ENCODE results near the gene NEURL1. TPM values are rescaled to one million over a fixed set of nuclear protein-coding genes. Genes with fewer than 3 reads are reported as not detected.

NEURL1 gene
- total RNA-seq, 1 donor from 2014 or later: 1.3 TPM

GRCh38 chr10:103492655-103493261, 747 bp upstream of the NEURL1 start:
- no peak for DNase-seq (ENCODE audit: low read depth)
- no peaks in the 10 kb centered on the region for H3K36me3 ChIP-seq (ENCODE audit: control insufficient read depth, insufficient read depth, low read length)
- no peak for TF ChIP-seq CTCF (IDR thresholded peaks at IDR 0.05; ENCODE audit: insufficient read depth, low read length, poor library complexity, severe bottlenecking)
- H3K4me3 ChIP-seq (ENCODE audit: low read depth, low read length): no peak overlapping the region
- peaks cover 28% of the 10 kb centered on the region for H3K27me3 ChIP-seq (ENCODE audit: control insufficient read depth, insufficient read depth, low read length)

DNA sequence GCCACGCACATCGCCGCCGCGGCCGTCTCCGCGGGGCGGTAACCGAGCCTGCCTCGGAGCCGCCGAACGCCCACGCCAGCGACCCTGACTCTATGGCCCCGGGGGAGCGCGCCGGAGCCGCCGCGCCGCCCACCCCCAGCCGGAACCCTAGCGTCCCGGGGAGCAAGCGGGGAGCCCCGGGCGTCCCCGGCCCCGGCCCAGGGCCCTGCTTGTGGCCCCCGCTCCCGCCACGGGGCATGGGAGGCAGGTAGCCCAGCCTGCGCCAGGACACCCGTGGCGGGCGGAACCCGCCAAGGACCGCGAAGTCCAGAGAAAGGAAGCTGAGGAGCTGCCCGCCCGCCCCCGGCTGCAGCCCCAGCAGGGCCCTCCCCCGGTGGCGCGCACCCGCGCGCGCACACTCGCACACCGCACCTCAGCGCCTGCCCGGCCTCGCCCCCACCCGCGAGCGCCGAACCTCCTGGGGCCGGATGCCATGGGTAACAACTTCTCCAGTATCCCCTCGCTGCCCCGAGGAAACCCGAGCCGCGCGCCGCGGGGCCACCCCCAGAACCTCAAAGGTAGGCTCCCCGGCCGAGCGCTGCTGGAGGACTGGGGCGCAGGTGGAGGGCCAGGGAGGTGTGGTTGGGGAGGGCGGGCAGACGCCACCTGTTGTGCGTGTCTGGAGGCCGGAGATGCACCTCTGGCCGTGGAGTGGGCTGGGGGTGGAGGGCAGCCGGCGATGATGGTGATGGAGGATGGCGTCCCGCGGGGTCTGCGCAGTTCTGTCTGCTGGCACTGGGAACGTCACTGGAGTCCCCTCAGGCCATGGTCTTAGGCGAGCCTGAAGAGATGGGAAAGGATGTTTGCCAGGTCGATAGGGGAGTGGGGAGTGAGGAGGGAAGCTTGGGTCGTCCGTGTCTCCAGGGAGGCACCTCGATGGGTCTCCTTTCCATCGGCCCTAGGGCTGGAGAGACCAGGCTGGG, 692 bp downstream of the NEURL1 start:
- peaks cover 31% of the 10 kb centered on the region for H3K27me3 ChIP-seq (ENCODE audit: control insufficient read depth, insufficient read depth, low read length)

GRCh38 chr10:103495321-103495720, 1.8 kb downstream of the NEURL1 start:
- H3K27me3 ChIP-seq (ENCODE audit: control insufficient read depth, insufficient read depth, low read length): peaks cover 33% of the 10 kb centered on the region
- H3K4me3 ChIP-seq (ENCODE audit: low read depth, low read length): no peak overlapping the region
- DNase-seq (ENCODE audit: low read depth): no peak
- TF ChIP-seq CTCF (IDR thresholded peaks at IDR 0.05; ENCODE audit: insufficient read depth, low read length, poor library complexity, severe bottlenecking): no peak
- no peaks in the 10 kb centered on the region for H3K36me3 ChIP-seq (ENCODE audit: control insufficient read depth, insufficient read depth, low read length)

More for the DNA sequence above, 692 bp downstream of the NEURL1 start:
- DNase-seq (ENCODE audit: low read depth): no peak
- TF ChIP-seq CTCF (IDR thresholded peaks at IDR 0.05; ENCODE audit: insufficient read depth, low read length, poor library complexity, severe bottlenecking): no peak
- peak overlapping the region; percentile 25 for H3K4me3 ChIP-seq (ENCODE audit: low read depth, low read length)
- H3K36me3 ChIP-seq (ENCODE audit: control insufficient read depth, insufficient read depth, low read length): no peaks in the 10 kb centered on the region

DNA sequence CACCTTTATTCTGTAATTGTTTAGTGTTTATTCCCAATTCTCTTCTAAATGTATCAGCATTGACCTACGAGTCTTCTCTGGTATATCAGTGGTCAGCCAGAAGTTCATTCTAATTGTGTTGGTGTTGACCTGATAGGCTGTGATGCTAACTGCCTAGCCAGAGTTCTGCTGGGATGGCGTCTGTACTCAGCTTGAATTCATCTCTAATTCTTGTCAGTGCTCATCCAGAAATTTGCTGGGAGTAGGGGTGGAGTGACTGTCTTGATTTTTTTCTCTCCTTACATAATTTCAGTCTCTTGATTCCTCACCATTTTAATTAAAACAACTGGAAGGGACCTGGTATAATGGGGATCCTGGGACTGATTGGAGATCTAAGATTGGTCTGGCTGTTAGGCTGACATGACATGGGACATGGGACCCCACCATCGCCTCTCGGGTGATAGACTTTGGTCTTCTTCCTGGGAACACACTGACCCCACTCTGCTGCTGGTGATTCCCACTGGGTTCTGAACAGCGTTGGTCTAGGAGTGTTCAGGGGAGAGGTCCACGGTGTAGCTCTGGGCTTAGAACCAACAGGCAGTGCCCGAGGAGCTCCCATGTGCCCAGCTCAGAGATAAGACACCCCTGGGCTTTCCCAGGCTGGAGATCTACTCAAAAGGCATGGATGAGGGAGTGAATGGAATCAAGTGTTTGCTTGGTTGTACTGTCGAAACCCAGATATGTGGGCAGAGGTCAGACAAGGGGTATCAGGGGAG, 3.8 kb downstream of the NEURL1 start:
- no peak overlapping the region for H3K4me3 ChIP-seq (ENCODE audit: low read depth, low read length)
- DNase-seq (ENCODE audit: low read depth): no peak
- H3K36me3 ChIP-seq (ENCODE audit: control insufficient read depth, insufficient read depth, low read length): no peaks in the 10 kb centered on the region
- peaks cover 38% of the 10 kb centered on the region for H3K27me3 ChIP-seq (ENCODE audit: control insufficient read depth, insufficient read depth, low read length)
- no peak for TF ChIP-seq CTCF (IDR thresholded peaks at IDR 0.05; ENCODE audit: insufficient read depth, low read length, poor library complexity, severe bottlenecking)

DNA sequence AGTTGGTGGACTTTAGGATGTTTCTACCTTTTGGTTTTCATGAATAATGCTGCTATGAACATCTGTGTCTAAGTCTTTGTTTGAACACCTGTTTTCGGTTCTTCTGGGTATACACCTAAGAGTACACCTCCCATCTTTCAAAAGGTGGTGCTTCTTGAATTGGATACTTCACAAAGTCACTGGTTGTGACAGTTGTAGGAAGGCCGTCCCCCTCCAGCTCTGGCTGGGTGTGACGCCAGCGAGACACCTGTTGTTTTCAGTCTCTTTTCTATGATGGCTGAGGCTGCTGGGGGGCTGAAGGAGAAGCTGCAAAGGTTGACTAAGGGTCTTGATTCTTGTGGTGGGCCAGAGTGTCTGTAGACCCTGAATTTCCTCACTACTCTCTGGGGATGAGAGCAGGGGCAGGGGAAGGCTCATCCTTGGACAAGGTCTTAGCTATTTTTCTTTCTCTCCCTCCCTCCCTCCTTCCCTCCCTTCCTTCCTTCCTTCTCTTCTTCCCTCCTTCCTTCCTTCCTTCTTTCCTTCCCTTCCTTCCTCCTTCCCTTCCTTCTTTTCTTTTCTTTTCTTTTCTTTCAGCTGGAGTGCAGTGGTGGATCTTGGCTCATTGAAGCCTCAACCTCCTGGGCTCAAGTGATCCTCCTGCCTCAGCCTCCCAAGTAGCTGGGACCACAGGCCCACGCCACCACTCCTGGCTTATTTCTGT, 5.6 kb downstream of the NEURL1 start:
- no peak for DNase-seq (ENCODE audit: low read depth)
- Histone ChIP-seq H3K27me3 (ENCODE audit: control insufficient read depth, insufficient read depth, low read length) (peaks cover 31% of the 10 kb centered on the region), H3K4me3 (ENCODE audit: low read depth, low read length) (no peak overlapping the region), H3K36me3 (ENCODE audit: control insufficient read depth, insufficient read depth, low read length) (no peaks in the 10 kb centered on the region)
- no peak for TF ChIP-seq CTCF (IDR thresholded peaks at IDR 0.05; ENCODE audit: insufficient read depth, low read length, poor library complexity, severe bottlenecking)
